Prostate gland (tissue), 2 donors: Measurements from ENCODE around the gene KIF16B. TPM values are rescaled to one million over a fixed set of nuclear protein-coding genes. Genes with fewer than 3 reads are reported as not detected.

Source experiments
- DNase-seq: peaks from one replicate; pipeline ENCODE4 v3.0.0-alpha.2; 2019; ENCODE audit warnings: low spot score
- H3K27ac ChIP-seq, 2 donors: fragments of 200-600 bp; sonication (generic); 2 replicates each; pipeline ENCODE4 v1.5.1; 2017 to 2019
- H3K27me3 ChIP-seq: fragments of 200-600 bp; sonication (generic); replicated peaks from 2 replicates; pipeline ENCODE4 v1.5.1; 2019; ENCODE audit not compliant: insufficient read depth
- H3K36me3 ChIP-seq, 2 donors: fragments of 200-600 bp; sonication (generic); 1 replicate in 1 of 2; 2 replicates in 1 of 2; pipeline versions ENCODE4 v1.5.1 to v1.8.1; 2017 to 2019
- H3K4me1 ChIP-seq: fragments of 200-600 bp; sonication (generic); replicated peaks from 2 replicates; pipeline ENCODE4 v1.5.1; 2019
- H3K4me3 ChIP-seq, 2 donors: fragments of 200-600 bp; sonication (generic); 2 replicates each; pipeline ENCODE4 v1.5.1; 2017 to 2019
- H3K9me3 ChIP-seq: fragments of 200-600 bp; sonication (generic); 2 replicates; pipeline ENCODE4 v1.5.1; 2017
- POLR2A ChIP-seq: fragments of 450-650 bp; IDR thresholded peaks from one replicate; pipeline ENCODE4 v1.6.1; 2016; ENCODE audit warnings: antibody characterized with exemption, mild to moderate bottlenecking
- POLR2AphosphoS5 ChIP-seq: sonication (generic); formaldehyde crosslinking; IDR thresholded peaks from one replicate; pipeline ENCODE4 v1.6.1; 2017; ENCODE audit warnings: antibody characterized with exemption
- WGBS: methylation state at CpG from one replicate; pipeline ENCODE4 v1.1.5; 2018; 5-methylcytosine and 5-hydroxymethylcytosine counted together
- intact Hi-C: fragments of 100-400 bp; cut with DNase I; formaldehyde crosslinking; loops from one replicate; pipeline ENCODE4 v1.14.2; 2022
- total RNA-seq, 2 donors: library from RNA; depleted of rRNA; stranded (reverse); fragments of >200 nt; gene quantifications; one replicate each; pipeline ENCODE4 v1.1.0, GENCODE V29; 2016
- TF ChIP-seq, protein P1 (sequence below), 4 experiments: fragments of 200-600 bp in 2 of 4; fragments of 450-650 bp in 2 of 4; sonication (generic) in 2 of 4; IDR thresholded peaks; 1 replicate in 3 of 4; 2 replicates in 1 of 4; pipeline ENCODE4 v1.5.1; 2016 to 2019; ENCODE audit warnings: antibody characterized with exemption in 4 of 4, mild to moderate bottlenecking in 2 of 4, moderate library complexity in 2 of 4

KIF16B gene, protein sequence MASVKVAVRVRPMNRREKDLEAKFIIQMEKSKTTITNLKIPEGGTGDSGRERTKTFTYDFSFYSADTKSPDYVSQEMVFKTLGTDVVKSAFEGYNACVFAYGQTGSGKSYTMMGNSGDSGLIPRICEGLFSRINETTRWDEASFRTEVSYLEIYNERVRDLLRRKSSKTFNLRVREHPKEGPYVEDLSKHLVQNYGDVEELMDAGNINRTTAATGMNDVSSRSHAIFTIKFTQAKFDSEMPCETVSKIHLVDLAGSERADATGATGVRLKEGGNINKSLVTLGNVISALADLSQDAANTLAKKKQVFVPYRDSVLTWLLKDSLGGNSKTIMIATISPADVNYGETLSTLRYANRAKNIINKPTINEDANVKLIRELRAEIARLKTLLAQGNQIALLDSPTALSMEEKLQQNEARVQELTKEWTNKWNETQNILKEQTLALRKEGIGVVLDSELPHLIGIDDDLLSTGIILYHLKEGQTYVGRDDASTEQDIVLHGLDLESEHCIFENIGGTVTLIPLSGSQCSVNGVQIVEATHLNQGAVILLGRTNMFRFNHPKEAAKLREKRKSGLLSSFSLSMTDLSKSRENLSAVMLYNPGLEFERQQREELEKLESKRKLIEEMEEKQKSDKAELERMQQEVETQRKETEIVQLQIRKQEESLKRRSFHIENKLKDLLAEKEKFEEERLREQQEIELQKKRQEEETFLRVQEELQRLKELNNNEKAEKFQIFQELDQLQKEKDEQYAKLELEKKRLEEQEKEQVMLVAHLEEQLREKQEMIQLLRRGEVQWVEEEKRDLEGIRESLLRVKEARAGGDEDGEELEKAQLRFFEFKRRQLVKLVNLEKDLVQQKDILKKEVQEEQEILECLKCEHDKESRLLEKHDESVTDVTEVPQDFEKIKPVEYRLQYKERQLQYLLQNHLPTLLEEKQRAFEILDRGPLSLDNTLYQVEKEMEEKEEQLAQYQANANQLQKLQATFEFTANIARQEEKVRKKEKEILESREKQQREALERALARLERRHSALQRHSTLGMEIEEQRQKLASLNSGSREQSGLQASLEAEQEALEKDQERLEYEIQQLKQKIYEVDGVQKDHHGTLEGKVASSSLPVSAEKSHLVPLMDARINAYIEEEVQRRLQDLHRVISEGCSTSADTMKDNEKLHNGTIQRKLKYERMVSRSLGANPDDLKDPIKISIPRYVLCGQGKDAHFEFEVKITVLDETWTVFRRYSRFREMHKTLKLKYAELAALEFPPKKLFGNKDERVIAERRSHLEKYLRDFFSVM (N-terminal part only)
- 10 to 100 TPM; 11.5 to 24.4 TPM for total RNA-seq

DNA sequence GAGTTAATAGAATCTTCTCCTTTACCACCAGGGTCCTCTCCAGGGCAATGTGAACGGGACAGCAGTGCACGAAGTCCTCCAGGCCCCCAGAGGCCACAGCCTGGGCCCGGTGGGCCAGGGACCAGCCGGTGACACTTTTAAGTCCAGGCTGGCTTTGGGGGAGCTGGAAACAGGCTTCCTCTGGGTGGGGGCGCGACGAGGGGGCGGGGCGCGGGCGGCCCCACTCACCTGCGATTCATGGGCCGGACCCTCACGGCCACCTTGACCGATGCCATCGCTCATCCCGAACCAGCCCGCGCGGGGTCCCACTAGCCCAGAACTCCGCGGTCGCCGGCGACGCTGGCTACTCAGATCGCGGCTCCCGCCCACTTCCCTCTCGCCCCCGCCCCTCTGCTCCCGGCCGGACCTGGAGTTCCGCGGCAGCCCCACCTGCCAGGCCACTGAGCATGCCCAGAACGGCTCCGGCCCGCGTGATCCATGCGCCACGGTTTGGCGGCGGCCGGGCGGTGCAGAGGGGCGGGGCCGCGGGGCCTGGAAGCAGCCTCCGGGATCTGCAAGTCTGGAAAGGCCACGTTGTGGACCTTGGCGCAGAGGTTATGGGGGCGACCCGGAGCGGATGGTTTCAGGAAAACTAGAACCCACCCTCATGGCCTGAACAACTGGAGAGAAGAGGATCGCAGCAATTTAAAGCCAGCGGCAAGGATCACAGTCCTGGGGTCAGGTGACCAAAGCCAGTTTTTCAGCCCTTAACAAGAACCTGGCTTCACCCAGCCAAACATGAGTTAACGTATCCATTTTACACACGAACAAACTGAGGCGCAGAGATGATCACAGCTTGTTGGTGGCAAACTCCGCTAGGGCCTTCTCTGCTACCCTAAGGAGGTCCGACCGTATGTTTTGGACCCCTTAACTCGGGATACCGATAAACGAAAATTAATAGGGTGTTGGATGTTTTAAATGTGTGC, at the start of gene KIF16B:
Gene KIF16B (minus strand): TSS at position 448 of the 965 bp plus-strand sequence. CDS start 173 bp downstream, at position 275.
- Histone ChIP-seq H3K36me3 (no peaks in the 10 kb centered on the region), H3K27ac (peak within 1 kb of the TSS; percentile 59 to 83), H3K4me1 (no peaks in the 10 kb centered on the region), H3K27me3 (no peaks in the 10 kb centered on the region), H3K4me3 (peak within 1 kb of the TSS; percentile 54 to 91), H3K9me3 (no peaks in the 10 kb centered on the region)
- whole genome bisulfite sequencing = 9% methylated on average over 58 of the region's 65 CpGs
- TF ChIP-seq, protein P1, sequence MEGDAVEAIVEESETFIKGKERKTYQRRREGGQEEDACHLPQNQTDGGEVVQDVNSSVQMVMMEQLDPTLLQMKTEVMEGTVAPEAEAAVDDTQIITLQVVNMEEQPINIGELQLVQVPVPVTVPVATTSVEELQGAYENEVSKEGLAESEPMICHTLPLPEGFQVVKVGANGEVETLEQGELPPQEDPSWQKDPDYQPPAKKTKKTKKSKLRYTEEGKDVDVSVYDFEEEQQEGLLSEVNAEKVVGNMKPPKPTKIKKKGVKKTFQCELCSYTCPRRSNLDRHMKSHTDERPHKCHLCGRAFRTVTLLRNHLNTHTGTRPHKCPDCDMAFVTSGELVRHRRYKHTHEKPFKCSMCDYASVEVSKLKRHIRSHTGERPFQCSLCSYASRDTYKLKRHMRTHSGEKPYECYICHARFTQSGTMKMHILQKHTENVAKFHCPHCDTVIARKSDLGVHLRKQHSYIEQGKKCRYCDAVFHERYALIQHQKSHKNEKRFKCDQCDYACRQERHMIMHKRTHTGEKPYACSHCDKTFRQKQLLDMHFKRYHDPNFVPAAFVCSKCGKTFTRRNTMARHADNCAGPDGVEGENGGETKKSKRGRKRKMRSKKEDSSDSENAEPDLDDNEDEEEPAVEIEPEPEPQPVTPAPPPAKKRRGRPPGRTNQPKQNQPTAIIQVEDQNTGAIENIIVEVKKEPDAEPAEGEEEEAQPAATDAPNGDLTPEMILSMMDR (IDR thresholded peaks at IDR 0.05) = peak in 2 of 4 experiments; percentile 5 to 24
- peak; percentile 93 for TF ChIP-seq POLR2AphosphoS5
- TF ChIP-seq POLR2A = peak; percentile 73
- DNase-seq = peak; percentile 89
- intact Hi-C loops = no loop called here

DNA sequence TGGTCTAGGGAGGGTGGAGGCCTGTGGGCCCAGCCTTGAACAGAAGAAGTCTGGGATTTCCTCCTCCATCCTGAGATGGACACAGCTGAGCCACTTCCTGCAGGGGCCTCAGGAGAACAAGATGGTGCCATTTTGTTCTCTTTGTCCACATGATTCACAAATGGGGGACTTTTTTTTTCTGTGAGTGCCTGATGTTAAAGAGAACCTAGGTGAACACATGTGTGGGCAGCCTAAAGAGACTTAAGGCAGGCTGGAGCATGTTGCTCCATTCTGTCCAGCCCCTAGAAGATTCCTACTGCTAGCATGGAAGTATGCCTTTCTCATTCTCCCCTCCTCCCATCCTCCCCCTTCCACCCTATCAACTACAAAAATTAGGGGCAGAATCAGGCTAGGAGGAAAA, 49.3 kb upstream of the KIF16B start:
- intact Hi-C loops = no loop called here
- H3K36me3 ChIP-seq = no peaks in the 10 kb centered on the region

DNA sequence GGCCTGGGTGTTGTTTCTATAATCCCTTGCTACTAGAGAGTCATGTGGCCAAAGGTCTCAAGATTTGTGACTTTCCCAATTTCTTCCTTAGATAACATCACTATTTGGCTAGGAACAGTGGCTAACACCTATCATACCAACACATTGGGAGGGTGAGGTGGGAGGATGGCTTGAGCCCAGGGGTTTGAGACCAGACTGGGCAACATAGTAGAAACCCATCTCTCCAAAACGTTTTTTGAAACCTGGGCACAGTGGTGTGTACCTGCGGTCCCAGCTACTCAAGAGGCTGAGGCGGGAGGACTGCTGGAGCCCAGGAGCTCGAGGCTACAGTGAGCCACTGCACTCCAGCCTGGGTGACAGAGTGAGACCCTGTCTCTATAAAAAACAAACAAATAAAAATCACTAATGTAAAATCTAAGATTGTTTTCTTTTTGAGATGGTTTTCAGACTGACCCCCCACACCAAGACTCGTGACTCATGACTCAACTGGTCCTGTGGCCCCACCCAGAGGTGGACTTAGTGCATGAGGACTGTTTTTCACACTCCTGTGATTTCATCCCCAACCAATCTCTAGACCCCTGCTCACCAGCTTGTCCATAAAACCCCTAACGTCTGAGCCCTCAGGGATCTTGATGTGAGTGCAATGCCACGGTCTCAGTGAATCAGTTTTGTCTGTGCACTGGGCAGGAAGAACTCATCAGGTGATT, 48.3 kb upstream of the KIF16B start:
- TF ChIP-seq, protein P1 (IDR thresholded peaks at IDR 0.05) = no peak
- TF ChIP-seq POLR2AphosphoS5 (no peak), POLR2A (no peak)
- H3K9me3 ChIP-seq = no peaks in the 10 kb centered on the region
- H3K36me3 ChIP-seq = no peaks in the 10 kb centered on the region
- H3K27ac ChIP-seq = no peak overlapping the region
- WGBS = 83% methylated on average over 7 of the region's 7 CpGs
- DNase-seq = no peak
- H3K4me3 ChIP-seq = no peak overlapping the region
- H3K4me1 ChIP-seq = no peaks in the 10 kb centered on the region
- H3K27me3 ChIP-seq = no peaks in the 10 kb centered on the region
- intact Hi-C loops = no loop called here

More for the DNA sequence above, 49.3 kb upstream of the KIF16B start:
- no peak overlapping the region for H3K4me3 ChIP-seq
- no peaks in the 10 kb centered on the region for H3K9me3 ChIP-seq
- H3K27ac ChIP-seq = no peak overlapping the region
- no peaks in the 10 kb centered on the region for H3K27me3 ChIP-seq
- no peak for DNase-seq
- TF ChIP-seq, protein P1 (IDR thresholded peaks at IDR 0.05) = no peak
- no peak for TF ChIP-seq POLR2AphosphoS5
- no peak for TF ChIP-seq POLR2A
- no peaks in the 10 kb centered on the region for H3K4me1 ChIP-seq

DNA sequence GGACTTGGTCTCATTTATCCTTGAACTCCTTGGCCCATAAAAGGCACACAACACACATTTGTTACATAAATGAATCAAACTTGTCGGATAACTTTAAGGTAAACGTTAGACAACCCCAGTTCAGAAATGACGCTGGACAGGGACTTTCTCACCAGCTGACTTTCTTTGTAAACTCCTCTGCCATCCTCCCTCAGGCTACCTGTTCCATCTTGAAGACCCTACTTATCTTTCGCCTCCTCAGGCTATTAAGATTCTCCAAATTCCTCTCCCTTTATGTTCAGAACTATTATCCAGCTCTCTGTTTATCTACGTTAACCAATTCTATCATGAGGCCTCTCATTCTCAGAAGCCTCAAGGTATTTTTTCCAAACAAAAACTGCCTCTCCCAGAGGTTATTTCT, 47.7 kb upstream of the KIF16B start:
- no peaks in the 10 kb centered on the region for H3K27me3 ChIP-seq
- no peak for DNase-seq
- no peak overlapping the region for H3K27ac ChIP-seq
- TF ChIP-seq, protein P1 (IDR thresholded peaks at IDR 0.05) = no peak
- TF ChIP-seq POLR2AphosphoS5 (no peak), POLR2A (no peak)
- intact Hi-C loops = no loop called here
- H3K36me3 ChIP-seq = no peaks in the 10 kb centered on the region
- H3K4me1 ChIP-seq = no peaks in the 10 kb centered on the region
- H3K9me3 ChIP-seq = no peaks in the 10 kb centered on the region
- 44% methylated on average over 5 of the region's 5 CpGs for WGBS
- no peak overlapping the region for H3K4me3 ChIP-seq
